Hair follicular keratinocyte (primary cell): Measurements from ENCODE around the gene APC. TPM values are rescaled to one million over a fixed set of nuclear protein-coding genes. Genes with fewer than 3 reads are reported as not detected.

ENCODE experiments used
- total RNA-seq: library from RNA; depleted of rRNA; stranded (reverse); fragments of >200 nt; gene quantifications from 2 replicates; pipeline ENCODE4 v1.2.3, GENCODE V29; 2015

The APC gene
- 27.3 and 28.9 TPM in 2 replicates for total RNA-seq

DNA sequence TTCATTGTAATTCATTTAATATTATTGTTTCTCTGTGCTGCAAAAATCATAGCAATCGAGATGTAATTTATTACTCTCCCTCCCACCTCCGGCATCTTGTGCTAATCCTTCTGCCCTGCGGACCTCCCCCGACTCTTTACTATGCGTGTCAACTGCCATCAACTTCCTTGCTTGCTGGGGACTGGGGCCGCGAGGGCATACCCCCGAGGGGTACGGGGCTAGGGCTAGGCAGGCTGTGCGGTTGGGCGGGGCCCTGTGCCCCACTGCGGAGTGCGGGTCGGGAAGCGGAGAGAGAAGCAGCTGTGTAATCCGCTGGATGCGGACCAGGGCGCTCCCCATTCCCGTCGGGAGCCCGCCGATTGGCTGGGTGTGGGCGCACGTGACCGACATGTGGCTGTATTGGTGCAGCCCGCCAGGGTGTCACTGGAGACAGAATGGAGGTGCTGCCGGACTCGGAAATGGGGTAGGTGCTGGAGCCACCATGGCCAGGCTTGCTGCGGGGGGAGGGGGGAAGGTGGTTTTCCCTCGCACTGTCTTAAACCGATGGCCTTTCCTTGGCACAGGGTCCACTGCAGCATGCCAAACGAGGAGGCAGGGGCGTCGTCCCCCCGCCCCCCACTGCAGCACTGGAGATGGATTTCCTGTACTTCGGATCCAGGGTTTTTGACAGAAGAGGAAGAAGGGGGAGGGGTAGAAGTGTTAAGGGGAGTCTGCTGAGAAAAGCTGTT is at the start of gene APC:
Gene APC (plus strand): TSS at position 423 of the 728 bp plus-strand sequence. CDS start 17,006 bp downstream, outside the sequence.

DNA sequence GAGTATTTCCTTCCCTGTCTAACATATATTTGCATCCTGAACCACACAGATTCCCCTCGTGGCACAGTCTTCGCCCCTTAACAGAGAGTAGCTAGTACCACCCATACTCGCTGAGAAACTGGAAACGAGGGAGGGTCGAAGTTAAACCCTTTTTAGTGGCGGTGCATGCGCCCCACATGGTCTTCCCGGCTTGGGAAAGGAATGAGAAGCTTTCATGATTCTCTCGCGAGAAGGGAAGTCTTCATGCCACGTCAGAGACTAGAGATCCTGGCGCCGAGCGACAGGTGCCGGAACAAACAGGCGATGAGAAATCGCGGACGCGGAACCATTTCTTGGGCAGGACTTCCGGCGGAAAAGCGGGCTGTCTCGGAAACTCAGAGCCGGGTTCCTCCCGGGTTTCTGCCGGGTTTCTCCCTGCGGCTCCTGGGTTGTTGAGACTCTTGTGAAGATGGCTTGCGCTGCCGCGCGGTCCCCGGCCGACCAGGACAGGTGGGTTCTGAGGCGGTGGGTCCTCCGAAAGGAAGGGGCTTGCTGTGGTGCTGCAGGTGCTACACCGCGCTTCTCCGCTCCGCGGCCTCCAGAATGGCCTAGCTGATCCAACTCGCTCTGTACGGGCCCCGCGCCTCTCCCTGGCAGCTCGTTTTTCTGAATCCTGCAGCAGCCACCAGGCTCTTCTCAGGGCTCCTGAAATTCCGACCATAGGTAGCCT is 123.4 kb downstream of the APC start, which contains the start of gene SRP19:
Gene SRP19 (plus strand): TSS at position 359 of the 709 bp plus-strand sequence. CDS start 90 bp downstream, at position 449.

Other genes with a start within 250 kb of the APC start
- 39.5 and 87.1 TPM in 2 replicates for gene SRP19, start 123.4 kb downstream of the APC start, total RNA-seq
- gene REEP5, start 184.3 kb downstream of the APC start, total RNA-seq = 50.9 and 57.7 TPM in 2 replicates
- 13.8 and 24.9 TPM in 2 replicates for gene DCP2, start 238.9 kb downstream of the APC start, total RNA-seq